HEK293 (cell line): ENCODE results near the gene C4BPB.

ENCODE experiments used
- CTCF ChIA-PET: fragments of 350-600 bp; formaldehyde crosslinking; extraction: SDS; loops from one replicate; lab custom pipeline; 2021; ENCODE audit warnings: antibody characterized with exemption; lab: Yijun Ruan, JAX
- POLR2A ChIA-PET: fragments of 300-600 bp; formaldehyde crosslinking; extraction: SDS; loops from one replicate; lab custom pipeline; 2020; ENCODE audit warnings: antibody characterized with exemption, inconsistent platforms; lab: Yijun Ruan, JAX
- H3K27ac ChIP-seq: fragments of 200-500 bp; sonication (Bioruptor generic); 2 replicates; pipeline ENCODE4 v1.5.1; 2014; ENCODE audit warnings: low read depth, low read length, control low read depth, inconsistent platforms; ENCODE audit errors: extremely low read depth
- H3K36me3 ChIP-seq, 2 experiments: fragments of 200-500 bp in 1 of 2; sonication (Bioruptor generic) in 1 of 2; 1 replicate in 1 of 2; 2 replicates in 1 of 2; pipeline ENCODE4 v1.5.1; 2014 to 2017; ENCODE audit warnings: inconsistent platforms in 2 of 2, low read length in 2 of 2; ENCODE audit not compliant: control insufficient read depth in 2 of 2, insufficient read depth in 1 of 2
- H3K4me1 ChIP-seq: fragments of 200-500 bp; sonication (Bioruptor generic); 2 replicates; pipeline ENCODE4 v1.5.1; 2014; ENCODE audit warnings: mild to moderate bottlenecking, low read length, inconsistent platforms; ENCODE audit not compliant: control insufficient read depth, insufficient read depth
- H3K4me3 ChIP-seq: 2 replicates; pipeline ENCODE4 v1.5.1; 2011; ENCODE audit warnings: low read depth, mild to moderate bottlenecking, control low read depth, low read length, moderate library complexity
- H3K9me3 ChIP-seq: fragments of 200-500 bp; sonication (Bioruptor generic); 2 replicates; pipeline ENCODE4 v1.5.1; 2014; ENCODE audit warnings: low read depth, low read length, inconsistent platforms; ENCODE audit not compliant: control insufficient read depth, insufficient read depth
- EGR2 ChIP-seq: fragments of 450-650 bp; formaldehyde crosslinking; IDR thresholded peaks from 2 replicates; pipeline ENCODE4 v1.5.1; 2016; ENCODE audit warnings: low read depth, missing biosample characterization, missing genetic modification characterization
- KLF10 ChIP-seq: fragments of 450-650 bp; IDR thresholded peaks from 2 replicates; pipeline ENCODE4 v1.5.1; 2018; ENCODE audit warnings: missing biosample characterization, mild to moderate bottlenecking, missing genetic modification characterization
- PRDM10 ChIP-seq: fragments of 450-650 bp; formaldehyde crosslinking; IDR thresholded peaks from 2 replicates; pipeline ENCODE4 v1.5.1; 2016; ENCODE audit warnings: missing biosample characterization, missing genetic modification characterization
- RBAK ChIP-seq: fragments of 450-650 bp; formaldehyde crosslinking; IDR thresholded peaks from 2 replicates; pipeline ENCODE4 v1.5.1; 2016; ENCODE audit warnings: missing biosample characterization, missing genetic modification characterization
- SP2 ChIP-seq: fragments of 450-650 bp; formaldehyde crosslinking; IDR thresholded peaks from 2 replicates; pipeline ENCODE4 v1.5.1; 2016; ENCODE audit warnings: missing biosample characterization, missing genetic modification characterization
- YY2 ChIP-seq: fragments of 450-650 bp; formaldehyde crosslinking; IDR thresholded peaks from 2 replicates; pipeline ENCODE4 v1.5.1; 2016; ENCODE audit warnings: missing biosample characterization, missing genetic modification characterization
- ZBTB1 ChIP-seq: fragments of 450-650 bp; formaldehyde crosslinking; IDR thresholded peaks from 2 replicates; pipeline ENCODE4 v1.5.1; 2016; ENCODE audit warnings: missing biosample characterization, missing genetic modification characterization
- ZBTB21 ChIP-seq: fragments of 450-650 bp; formaldehyde crosslinking; IDR thresholded peaks from 2 replicates; pipeline ENCODE4 v1.5.1; 2017; ENCODE audit warnings: missing biosample characterization, missing genetic modification characterization
- ZBTB26 ChIP-seq: fragments of 450-650 bp; formaldehyde crosslinking; optimal IDR thresholded peaks from 2 replicates; pipeline ENCODE3; 2016; ENCODE audit warnings: missing biosample characterization, mild to moderate bottlenecking, missing genetic modification characterization
- ZFP69B ChIP-seq: fragments of 450-650 bp; formaldehyde crosslinking; IDR thresholded peaks from 2 replicates; pipeline ENCODE4 v1.5.1; 2016; ENCODE audit warnings: missing biosample characterization, missing genetic modification characterization
- ZNF133 ChIP-seq: fragments of 450-650 bp; formaldehyde crosslinking; IDR thresholded peaks from 2 replicates; pipeline ENCODE4 v1.5.1; 2016; ENCODE audit warnings: missing biosample characterization, missing genetic modification characterization
- ZNF223 ChIP-seq: fragments of 450-650 bp; formaldehyde crosslinking; IDR thresholded peaks from 2 replicates; pipeline ENCODE4 v1.5.1; 2016; ENCODE audit warnings: missing biosample characterization, missing genetic modification characterization
- ZNF324 ChIP-seq: fragments of 450-650 bp; formaldehyde crosslinking; IDR thresholded peaks from 2 replicates; pipeline ENCODE4 v1.5.1; 2016; ENCODE audit warnings: missing biosample characterization, missing genetic modification characterization
- ZNF37A ChIP-seq: fragments of 450-650 bp; IDR thresholded peaks from 2 replicates; pipeline ENCODE4 v1.5.1; 2018; ENCODE audit warnings: missing biosample characterization, missing genetic modification characterization
- ZNF488 ChIP-seq: fragments of 450-650 bp; formaldehyde crosslinking; IDR thresholded peaks from 2 replicates; pipeline ENCODE4 v1.5.1; 2016; ENCODE audit warnings: missing biosample characterization, missing genetic modification characterization
- ZNF558 ChIP-seq: fragments of 450-650 bp; formaldehyde crosslinking; IDR thresholded peaks from 2 replicates; pipeline ENCODE4 v1.5.1; 2016; ENCODE audit warnings: missing biosample characterization, missing genetic modification characterization
- ZNF560 ChIP-seq: fragments of 450-650 bp; formaldehyde crosslinking; IDR thresholded peaks from 2 replicates; pipeline ENCODE4 v1.5.1; 2017; ENCODE audit warnings: missing biosample characterization, missing genetic modification characterization, borderline replicate concordance
- ZNF561 ChIP-seq: fragments of 450-650 bp; IDR thresholded peaks from 2 replicates; pipeline ENCODE4 v1.5.1; 2018; ENCODE audit warnings: missing biosample characterization, missing genetic modification characterization, borderline replicate concordance
- ZNF621 ChIP-seq: fragments of 450-650 bp; formaldehyde crosslinking; IDR thresholded peaks from 2 replicates; pipeline ENCODE4 v1.5.1; 2017; ENCODE audit warnings: missing biosample characterization, missing genetic modification characterization
- ZNF660 ChIP-seq: fragments of 450-650 bp; IDR thresholded peaks from 2 replicates; pipeline ENCODE4 v1.5.1; 2018; ENCODE audit warnings: missing biosample characterization, mild to moderate bottlenecking, missing genetic modification characterization
- ZNF692 ChIP-seq: fragments of 450-650 bp; formaldehyde crosslinking; IDR thresholded peaks from 2 replicates; pipeline ENCODE4 v1.5.1; 2016; ENCODE audit warnings: missing biosample characterization, missing genetic modification characterization
- ZNF777 ChIP-seq: fragments of 450-650 bp; formaldehyde crosslinking; IDR thresholded peaks from 2 replicates; pipeline ENCODE4 v1.5.1; 2017; ENCODE audit warnings: missing biosample characterization, missing genetic modification characterization, borderline replicate concordance
- ZSCAN23 ChIP-seq: fragments of 450-650 bp; formaldehyde crosslinking; IDR thresholded peaks from 2 replicates; pipeline ENCODE4 v1.5.1; 2016; ENCODE audit warnings: missing biosample characterization, missing genetic modification characterization

The C4BPB gene

GRCh38 chr1:207054491-207054890 lies 34.2 kb upstream of the C4BPB start:
- CTCF ChIA-PET = interaction anchor here (0.6 to 1.0 kb wide), 4 partner anchors 21 to 352 kb away, joined by 3 read pairs; no protein-coding TSS in a partner anchor
- H3K36me3 ChIP-seq = peaks cover 0 to 1% of the 10 kb centered on the region in 2 experiments; a peak in 1 of 3 replicates
- TF ChIP-seq YY2 (no peak), ZNF660 (tag by site-specific recombination) (no peak), RBAK (tag by site-specific recombination) (no peak), SP2 (tag by site-specific recombination) (no peak), ZNF488 (no peak), ZNF560 (tag by site-specific recombination) (no peak), ZSCAN23 (tag by site-specific recombination) (no peak), ZNF621 (tag by site-specific recombination) (no peak), ZNF558 (no peak), ZNF561 (no peak), ZNF324 (tag by site-specific recombination) (no peak), ZNF777 (tag by site-specific recombination) (no peak), ZNF692 (tag by site-specific recombination) (no peak), KLF10 (tag by site-specific recombination) (no peak), ZFP69B (tag by site-specific recombination) (no peak), ZNF223 (tag by site-specific recombination) (no peak), EGR2 (tag by site-specific recombination) (no peak), ZNF37A (no peak), ZBTB21 (tag by site-specific recombination) (no peak)
- POLR2A ChIA-PET = no interaction called here
- H3K27ac ChIP-seq = no peak overlapping the region
- H3K4me3 ChIP-seq = no peak overlapping the region
- H3K4me1 ChIP-seq = no peaks in the 10 kb centered on the region; the same call in 1 of the 2 replicates
- H3K9me3 ChIP-seq = no peaks in the 10 kb centered on the region

- TF ChIP-seq ZNF692 (tag by site-specific recombination) (no peak), PRDM10 (tag by site-specific recombination) (no peak), ZBTB26 (tag by site-specific recombination) (no peak), ZBTB1 (tag by site-specific recombination) (no peak), ZNF133 (tag by site-specific recombination) (no peak)
- no peak overlapping the region for H3K27ac ChIP-seq
- H3K4me1 ChIP-seq = no peaks in the 10 kb centered on the region
- CTCF ChIA-PET = interaction anchor here (0.6 to 0.9 kb wide), 2 partner anchors 20 to 246 kb away, joined by 3 read pairs; no protein-coding TSS in a partner anchor
- no peaks in the 10 kb centered on the region for H3K9me3 ChIP-seq
- no peaks in the 10 kb centered on the region for H3K36me3 ChIP-seq
- H3K4me3 ChIP-seq = no peak overlapping the region
- POLR2A ChIA-PET = no interaction called here
Observed at GRCh38 chr1:207055386-207056001, 33.2 kb upstream of the C4BPB start.
